HG02763 (cell line): ENCODE results near the gene DMRT1.
"Not testable (repeated sequence)": the region's sequence is repeated elsewhere in the genome, so short reads cannot be mapped to it uniquely, and the experiment has no call there.

ENCODE experiments used
- ATAC-seq: cut with Tn5 transposase; IDR thresholded peaks from one replicate; pipeline ENCODE4 v1.9.1; 2021; ENCODE audit warnings: mild to moderate bottlenecking, moderate library complexity; ENCODE audit not compliant: unreplicated experiment

Gene DMRT1

DNA sequence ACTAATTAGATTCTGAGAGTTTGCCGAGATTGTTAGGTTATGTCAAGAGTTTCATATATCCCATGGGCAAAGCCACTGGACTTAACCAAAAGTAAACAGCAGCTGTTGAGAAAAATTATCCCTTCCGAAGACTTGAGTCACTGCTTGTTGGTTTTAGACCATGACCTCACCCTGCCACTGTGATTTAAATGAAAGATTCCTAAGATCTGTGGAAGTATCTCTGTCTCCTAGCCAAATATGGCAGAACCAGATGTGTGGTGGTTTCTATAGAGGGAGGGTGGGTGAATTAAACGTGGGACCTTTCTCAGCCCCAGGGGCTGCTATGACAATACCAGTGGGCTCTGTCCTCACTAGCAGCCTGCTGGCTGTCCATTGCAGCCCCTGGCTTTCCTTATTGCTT is 154.3 kb downstream of the DMRT1 start:
- ATAC-seq: no peak

DNA sequence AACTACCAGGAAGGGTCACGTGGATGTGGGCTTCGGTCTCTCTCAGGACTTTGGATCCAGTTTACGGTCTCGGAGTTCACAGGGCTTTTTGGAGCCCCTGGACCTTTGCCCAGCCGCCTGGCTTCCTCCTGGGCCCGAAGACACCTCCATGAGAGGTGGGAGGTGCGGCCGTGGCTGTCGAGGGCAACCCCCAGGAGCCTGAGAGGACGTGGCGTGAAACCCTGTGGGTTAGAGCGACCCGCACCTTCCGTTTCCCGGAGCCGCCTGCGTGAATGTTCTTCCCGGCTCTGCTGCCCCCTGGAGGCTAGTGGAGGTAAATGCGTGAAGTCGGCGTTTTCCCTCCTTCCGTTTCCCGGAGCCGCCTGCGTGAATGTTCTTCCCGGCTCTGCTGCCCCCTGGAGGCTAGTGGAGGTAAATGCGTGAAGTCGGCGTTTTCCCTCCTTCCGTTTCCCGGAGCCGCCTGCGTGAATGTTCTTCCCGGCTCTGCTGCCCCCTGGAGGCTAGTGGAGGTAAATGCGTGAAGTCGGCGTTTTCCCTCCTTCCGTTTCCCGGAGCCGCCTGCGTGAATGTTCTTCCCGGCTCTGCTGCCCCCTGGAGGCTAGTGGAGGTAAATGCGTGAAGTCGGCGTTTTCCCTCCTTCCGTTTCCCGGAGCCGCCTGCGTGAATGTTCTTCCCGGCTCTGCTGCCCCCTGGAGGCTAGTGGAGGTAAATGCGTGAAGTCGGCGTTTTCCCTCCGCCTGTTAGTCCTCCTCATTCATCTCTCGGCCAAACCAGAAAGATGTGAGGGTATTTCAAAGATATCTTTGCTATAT is 157.0 kb downstream of the DMRT1 start:
- ATAC-seq: not testable (repeated sequence)

DNA sequence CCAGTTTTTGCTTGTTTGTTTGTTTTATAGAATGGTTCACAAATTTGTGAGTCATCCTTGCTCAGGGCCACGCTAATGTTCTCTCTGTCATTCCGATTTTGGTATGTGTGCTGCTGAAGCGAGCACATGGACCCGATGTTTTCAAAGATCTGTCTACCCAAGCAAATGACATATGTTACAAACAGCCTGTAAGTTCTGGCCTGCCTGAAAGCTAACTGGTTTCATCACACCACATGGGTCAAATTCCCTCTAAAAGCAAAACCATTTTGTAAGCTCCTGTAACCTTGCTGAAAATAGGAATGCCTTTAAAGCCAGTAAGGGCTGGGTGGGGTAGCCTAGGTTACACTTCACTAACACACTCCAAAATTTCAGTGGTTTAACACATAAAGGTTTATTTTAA is 160.3 kb downstream of the DMRT1 start:
- ATAC-seq: no peak

DNA sequence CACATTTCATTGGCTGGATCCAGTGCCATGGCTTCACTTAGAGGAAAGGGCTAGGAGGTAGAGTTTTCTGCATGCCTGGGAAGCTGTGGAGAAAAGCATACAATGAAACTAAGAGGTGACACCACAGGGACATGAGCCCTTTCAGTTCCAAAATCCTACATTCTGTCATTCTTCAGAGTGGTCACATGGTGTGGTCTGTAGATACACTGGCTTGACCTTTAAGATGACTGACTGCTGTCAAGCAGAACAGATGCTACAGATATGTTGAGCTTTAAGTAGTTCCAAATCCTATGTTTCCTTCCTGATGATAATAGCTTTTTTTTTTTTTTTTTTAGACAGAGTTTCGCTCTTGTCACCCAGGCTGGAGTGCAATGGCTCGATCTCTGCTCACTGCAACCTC is 161.2 kb downstream of the DMRT1 start:
- no peak for ATAC-seq

DNA sequence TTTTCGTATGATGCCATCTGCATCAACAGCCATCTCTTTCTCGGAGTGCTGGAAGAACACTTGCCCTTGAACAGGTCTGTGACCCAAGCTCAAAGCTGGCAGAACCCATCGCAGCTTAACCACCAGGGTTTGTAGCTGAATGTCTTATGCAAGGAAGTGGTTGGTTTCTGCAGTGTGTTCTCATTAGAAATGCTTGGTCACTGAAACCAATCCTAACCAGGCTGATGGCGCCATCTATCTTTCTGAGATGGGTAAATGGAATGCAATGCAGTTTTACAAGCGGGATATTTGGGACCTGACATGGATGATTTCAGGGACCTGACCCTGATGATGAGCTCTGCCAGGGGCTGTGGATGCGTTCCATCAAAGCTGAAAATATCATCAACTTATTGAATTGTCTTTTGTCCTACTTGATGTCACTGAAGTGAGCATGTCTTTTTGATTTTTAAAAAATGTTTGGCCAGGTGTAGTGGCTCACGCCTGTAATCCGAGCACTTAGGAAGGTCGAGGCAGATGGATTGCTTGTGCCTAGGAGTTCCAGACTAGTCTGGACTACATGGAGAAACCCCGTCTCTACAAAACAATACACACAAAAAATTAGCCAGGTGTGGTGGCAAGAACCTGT is 163.7 kb downstream of the DMRT1 start:
- ATAC-seq: no peak

DNA sequence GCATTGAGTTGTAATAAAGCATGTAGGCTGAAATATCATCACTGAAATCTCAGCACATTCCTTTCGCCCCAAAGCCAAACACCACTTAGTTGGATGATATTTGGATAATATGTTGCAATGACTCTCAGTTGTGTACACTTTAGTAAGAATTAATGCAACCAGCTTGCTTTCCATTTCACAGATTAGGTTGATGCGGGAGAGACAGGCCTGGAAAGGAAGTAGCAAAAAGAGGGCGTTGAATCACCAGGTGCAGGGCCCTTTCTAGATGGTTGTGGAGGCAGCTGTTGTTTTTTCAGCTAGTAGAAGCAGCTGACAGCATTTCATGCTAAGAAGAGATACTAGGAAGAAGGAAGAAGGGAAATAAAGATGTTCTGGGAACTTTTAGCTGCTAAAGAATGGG is 165.8 kb downstream of the DMRT1 start:
- ATAC-seq: no peak

DNA sequence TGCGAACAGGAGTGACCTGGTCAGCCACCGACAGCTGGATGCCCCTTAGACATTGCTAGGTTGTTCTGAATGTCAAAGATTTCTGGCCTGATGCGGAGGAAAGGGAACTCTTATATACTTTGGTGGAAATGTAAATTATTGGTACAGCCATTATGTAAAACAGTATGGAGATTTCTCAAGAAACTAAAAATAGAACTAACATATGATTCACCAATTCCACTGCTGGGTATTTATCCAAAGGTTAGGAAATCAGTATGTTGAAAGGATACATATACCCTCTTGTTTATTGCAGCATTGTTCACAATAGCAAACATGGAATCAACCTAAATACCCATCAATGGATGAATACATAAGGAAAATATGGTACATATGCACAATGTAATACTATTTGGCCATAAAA is 166.7 kb downstream of the DMRT1 start:
- no peak for ATAC-seq

DNA sequence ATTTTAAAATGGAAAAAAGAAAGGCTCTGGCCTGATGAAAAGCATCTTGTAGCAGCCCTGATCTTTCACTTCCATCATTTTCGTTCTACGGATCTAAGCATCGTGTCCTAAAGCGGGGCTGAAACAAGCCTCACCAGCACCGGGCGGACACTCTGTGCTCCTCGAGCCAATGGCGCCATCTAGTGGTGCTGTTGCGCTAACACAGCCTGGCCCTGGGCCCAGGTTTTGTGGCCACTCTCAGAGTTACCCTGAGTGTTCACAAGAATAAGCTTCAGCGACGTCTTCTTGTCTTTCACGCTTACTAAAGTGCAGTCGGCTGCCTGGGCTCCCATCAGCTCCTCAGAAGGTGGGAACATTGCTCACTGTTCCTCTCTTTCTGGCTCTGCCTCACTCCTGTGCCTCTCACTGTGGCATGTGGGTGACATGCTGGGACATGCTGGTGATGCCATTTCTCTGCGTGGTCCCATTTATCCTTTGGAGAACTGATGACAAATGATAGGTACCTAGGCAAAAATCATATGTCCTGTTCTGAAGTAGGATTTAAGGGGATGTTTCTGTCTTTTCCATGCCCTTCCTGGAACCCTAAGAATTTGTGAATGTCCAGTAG is 167.7 kb downstream of the DMRT1 start:
- ATAC-seq: peak; percentile 95

DNA sequence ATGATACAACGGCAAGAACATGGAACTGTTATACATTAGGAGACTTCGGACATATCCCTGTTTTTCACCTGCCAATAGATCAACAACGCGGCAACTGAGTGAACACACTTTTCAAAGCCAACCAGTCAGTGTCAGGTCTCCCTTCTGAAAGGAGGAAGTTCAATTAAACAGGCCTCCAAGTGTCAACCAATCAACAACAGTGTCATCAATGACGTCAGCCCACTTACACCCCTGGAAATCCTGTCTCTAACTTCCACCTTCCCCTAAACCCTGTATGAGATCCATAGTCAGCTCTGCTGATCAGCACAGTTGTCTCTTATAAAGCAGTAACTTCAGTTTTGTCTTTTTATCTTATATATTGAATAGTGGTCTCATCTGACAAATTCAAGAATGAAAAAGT is 171.5 kb downstream of the DMRT1 start:
- ATAC-seq: no peak

DNA sequence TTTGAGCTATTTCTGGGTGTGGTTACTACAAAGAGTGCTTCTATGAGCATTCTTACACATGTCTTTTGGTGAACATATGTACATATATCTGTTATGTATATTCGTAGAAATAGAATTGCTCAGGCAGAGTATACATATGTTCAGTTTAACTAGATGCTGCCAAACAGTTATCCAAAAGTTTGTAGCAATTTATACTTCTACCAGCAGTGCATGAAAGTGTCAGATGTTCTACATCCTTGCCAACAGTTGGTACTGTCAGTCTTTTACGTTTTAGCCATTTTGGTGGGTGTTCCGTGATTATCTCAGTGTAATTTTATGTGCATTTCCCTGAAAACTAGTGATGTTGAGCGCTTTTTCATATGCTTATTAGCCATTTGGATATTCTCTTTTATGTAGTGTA is 172.7 kb downstream of the DMRT1 start:
- ATAC-seq: no peak

DNA sequence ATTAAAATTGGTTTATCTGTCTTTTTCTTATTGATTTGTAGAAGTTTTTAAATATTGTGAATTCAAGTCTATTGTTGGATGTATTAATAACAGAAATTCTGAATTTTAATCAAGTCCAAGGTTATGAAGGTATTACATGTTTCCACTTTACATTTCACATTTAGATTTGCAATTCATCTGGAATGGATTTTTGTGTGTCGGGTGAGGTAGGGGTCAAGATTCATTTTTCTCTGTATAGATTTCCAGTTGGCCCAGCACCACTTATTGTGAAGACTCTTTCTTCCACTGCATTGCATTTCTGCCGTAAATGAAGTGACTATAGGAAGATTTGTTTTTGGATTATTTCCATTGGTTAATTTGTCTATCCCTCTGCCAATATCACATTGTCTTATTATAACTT is 173.1 kb downstream of the DMRT1 start:
- no peak for ATAC-seq

DNA sequence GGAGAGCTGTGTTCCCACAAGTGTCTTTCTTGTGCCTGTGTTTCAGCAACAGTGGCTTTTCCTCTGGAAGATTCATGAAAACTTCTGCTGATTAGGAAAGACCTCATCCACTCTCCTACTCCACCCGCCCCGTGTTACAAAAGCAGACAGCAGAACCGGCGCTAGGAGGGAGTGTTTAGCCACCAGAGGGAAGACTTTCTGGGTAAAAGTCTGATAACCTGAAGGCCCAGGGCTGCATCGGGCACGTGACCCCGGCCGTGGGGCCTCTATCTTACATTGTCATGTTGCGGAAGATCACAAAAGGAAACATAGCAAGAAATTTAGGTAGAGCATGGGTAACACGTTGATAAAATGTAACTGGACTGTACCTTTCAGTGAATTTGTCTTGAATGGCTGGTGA is 176.6 kb downstream of the DMRT1 start:
- ATAC-seq: no peak
